Osteoblast (primary cell): ENCODE results near the gene SDCBP2. TPM values are rescaled to one million over a fixed set of nuclear protein-coding genes. Genes with fewer than 3 reads are reported as not detected.

ENCODE experiments used
- DNase-seq: peaks from one replicate; pipeline ENCODE4 v3.0.0; 2011; ENCODE audit warnings: low spot score, mixed read lengths; ENCODE audit not compliant: insufficient read length; ENCODE audit errors: missing footprints
- H2AFZ ChIP-seq: 2 replicates; pipeline ENCODE4 v1.6.0; 2011; ENCODE audit warnings: mild to moderate bottlenecking, low read length
- H3K27ac ChIP-seq: 2 replicates; pipeline ENCODE4 v1.5.1; 2011; ENCODE audit warnings: mild to moderate bottlenecking, low read depth, low read length, moderate library complexity
- H3K27me3 ChIP-seq: 2 replicates; pipeline ENCODE4 v1.6.0; 2012; ENCODE audit warnings: mild to moderate bottlenecking, control low read depth, inconsistent platforms, low read length, moderate library complexity; ENCODE audit not compliant: insufficient read depth
- H3K36me3 ChIP-seq: 2 replicates; pipeline ENCODE4 v1.5.1; 2011; ENCODE audit warnings: mild to moderate bottlenecking, low read length, control low read depth, moderate library complexity; ENCODE audit not compliant: insufficient read depth
- H3K4me1 ChIP-seq: 2 replicates; pipeline ENCODE4 v1.5.1; 2011; ENCODE audit warnings: mild to moderate bottlenecking, low read length, control low read depth, moderate library complexity; ENCODE audit not compliant: insufficient read depth
- H3K4me2 ChIP-seq: 2 replicates; pipeline ENCODE4 v1.6.0; 2011; ENCODE audit warnings: mild to moderate bottlenecking, low read length; ENCODE audit not compliant: insufficient read depth
- H3K4me3 ChIP-seq: fragments of 200-600 bp; sonication (generic); 3 replicates; pipeline ENCODE4 v1.5.1; 2012; ENCODE audit warnings: mild to moderate bottlenecking, low read length, inconsistent platforms; ENCODE audit not compliant: insufficient read depth
- H3K79me2 ChIP-seq: 2 replicates; pipeline ENCODE4 v1.6.0; 2012; ENCODE audit warnings: mild to moderate bottlenecking, low read length, control low read depth, inconsistent platforms; ENCODE audit not compliant: insufficient read depth
- H3K9me3 ChIP-seq: 2 replicates; pipeline ENCODE4 v1.5.1; 2011; ENCODE audit warnings: low read depth, low read length, control low read depth
- H4K20me1 ChIP-seq: 2 replicates; pipeline ENCODE4 v1.6.0; 2012; ENCODE audit warnings: mild to moderate bottlenecking, low read length, control low read depth; ENCODE audit not compliant: insufficient read depth
- CTCF ChIP-seq: IDR thresholded peaks from 2 replicates; pipeline ENCODE4 v1.5.1; 2011; ENCODE audit warnings: mild to moderate bottlenecking, low read depth, low read length, moderate library complexity; ENCODE audit errors: extremely low read depth
- total RNA-seq: library from RNA; depleted of rRNA; stranded (reverse); fragments of >200 nt; gene quantifications from 2 replicates; pipeline ENCODE4 v1.2.3, GENCODE V29; 2012

Gene SDCBP2
- total RNA-seq, 1 donor = 2.2 TPM

- peaks cover 30% of the 10 kb centered on the region for H4K20me1 ChIP-seq
- no peak for TF ChIP-seq CTCF
- no peak overlapping the region for H3K4me3 ChIP-seq
- H3K9me3 ChIP-seq = no peaks in the 10 kb centered on the region
- H3K27me3 ChIP-seq = no peaks in the 10 kb centered on the region
- H3K79me2 ChIP-seq = peaks cover 47% of the 10 kb centered on the region
- no peak overlapping the region for H3K27ac ChIP-seq
- H3K36me3 ChIP-seq = peaks cover 9% of the 10 kb centered on the region
- DNase-seq = peak; percentile 35
- no peak overlapping the region for H2AFZ ChIP-seq
- peaks cover 10% of the 10 kb centered on the region for H3K4me1 ChIP-seq
- no peak overlapping the region for H3K4me2 ChIP-seq
Measured at GRCh38 chr20:1335961-1336698, 7.2 kb upstream of the SDCBP2 start.

GRCh38 chr20:1334761-1335160 lies 5.8 kb upstream of the SDCBP2 start:
- peak; percentile 14 for DNase-seq
- Histone ChIP-seq H3K9me3 (no peaks in the 10 kb centered on the region), H3K4me2 (no peak overlapping the region), H3K4me1 (peaks cover 10% of the 10 kb centered on the region), H3K36me3 (peaks cover 9% of the 10 kb centered on the region), H3K79me2 (peaks cover 61% of the 10 kb centered on the region), H3K27ac (no peak overlapping the region), H2AFZ (no peak overlapping the region), H4K20me1 (peaks cover 38% of the 10 kb centered on the region), H3K4me3 (no peak overlapping the region), H3K27me3 (no peaks in the 10 kb centered on the region)
- TF ChIP-seq CTCF = no peak

GRCh38 chr20:1334370-1334731 lies 5.4 kb upstream of the SDCBP2 start:
- Histone ChIP-seq H3K27me3 (no peaks in the 10 kb centered on the region), H2AFZ (no peak overlapping the region), H3K79me2 (peaks cover 65% of the 10 kb centered on the region), H3K36me3 (peaks cover 9% of the 10 kb centered on the region), H3K27ac (no peak overlapping the region), H3K4me3 (no peak overlapping the region), H4K20me1 (peaks cover 38% of the 10 kb centered on the region), H3K4me2 (no peak overlapping the region), H3K9me3 (no peaks in the 10 kb centered on the region), H3K4me1 (peaks cover 10% of the 10 kb centered on the region)
- DNase-seq = no peak
- no peak for TF ChIP-seq CTCF

GRCh38 chr20:1333462-1334369 lies 4.8 kb upstream of the SDCBP2 start:
- no peak overlapping the region for H3K4me3 ChIP-seq
- peaks cover 10% of the 10 kb centered on the region for H3K4me1 ChIP-seq
- no peak for DNase-seq
- peaks cover 38% of the 10 kb centered on the region for H4K20me1 ChIP-seq
- H3K4me2 ChIP-seq = no peak overlapping the region
- TF ChIP-seq CTCF = no peak
- no peak overlapping the region for H2AFZ ChIP-seq
- H3K27ac ChIP-seq = no peak overlapping the region
- no peaks in the 10 kb centered on the region for H3K27me3 ChIP-seq
- peaks cover 9% of the 10 kb centered on the region for H3K36me3 ChIP-seq
- H3K9me3 ChIP-seq = no peaks in the 10 kb centered on the region
- peaks cover 71% of the 10 kb centered on the region for H3K79me2 ChIP-seq
